PC-3 (cell line): ENCODE results near the gene ISM2.

Experiments used
- CTCF ChIP-seq: fragments of 300-600 bp; sonication (generic); conservative IDR thresholded peaks from 2 replicates; pipeline ENCODE4 v1.5.1; 2017; ENCODE audit warnings: antibody characterized with exemption, low read depth, mild to moderate bottlenecking, low read length
- EZH2phosphoT487 ChIP-seq: fragments of 300-600 bp; sonication (generic); IDR thresholded peaks from 2 replicates; pipeline ENCODE4 v1.6.1; 2018; ENCODE audit warnings: mild to moderate bottlenecking, antibody characterized with exemption, low read length, borderline replicate concordance

DNA sequence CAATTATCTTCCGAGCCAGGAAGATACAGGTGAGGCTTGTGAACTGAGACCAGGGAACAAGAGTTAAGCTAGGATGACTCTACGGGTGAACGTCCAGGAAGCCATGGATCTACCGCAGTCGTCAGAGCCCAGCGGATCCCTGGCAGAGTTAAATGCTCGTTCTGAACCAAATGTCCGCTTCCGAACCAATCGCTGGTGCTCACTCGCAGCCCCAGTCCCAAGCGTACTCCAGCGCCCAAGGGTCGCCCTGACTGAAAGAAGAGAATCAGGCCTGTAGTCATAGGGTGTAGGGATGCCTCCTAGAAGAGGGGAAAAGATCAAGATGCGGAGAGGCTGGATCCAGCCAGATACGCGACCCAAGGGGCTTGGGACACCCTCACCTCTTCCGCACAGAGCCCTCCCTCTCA, 41.5 kb downstream of the ISM2 start:
- TF ChIP-seq CTCF (no peak), EZH2phosphoT487 (no peak)
